Activated naive CD8-positive, alpha-beta T cell treated with anti-CD3 and anti-CD28 coated beads, Interleukin-2, amount 10 ng/mL, durations not matched to agents 7 days and 5 days (primary cell): Measurements from ENCODE around the gene DNAH2. TPM values are rescaled to one million over a fixed set of nuclear protein-coding genes. Genes with fewer than 3 reads are reported as not detected.

Experiments used
- ATAC-seq: fragments of 150-1000 bp; cut with Tn5 transposase; one replicate; pipeline ENCODE4 v1.10.0; 2021; ENCODE audit warnings: low read depth, moderate library complexity
- POLR2A ChIA-PET: fragments of 350-600 bp; sonication (Branson Sonifier 250); formaldehyde crosslinking; loops from one replicate; lab custom pipeline; 2021; ENCODE audit warnings: antibody characterized with exemption; lab: Charles Lee
- DNase-seq: peaks from one replicate; pipeline ENCODE4 v3.0.0; 2021
- H3K27ac Mint-ChIP-seq: one replicate; pipeline ENCODE4 v1.8.0; 2022; ENCODE audit warnings: mild to moderate bottlenecking, mixed read lengths
- H3K27me3 Mint-ChIP-seq: one replicate; pipeline ENCODE4 v1.8.0; 2022; ENCODE audit warnings: mild to moderate bottlenecking, moderate library complexity, mixed read lengths
- H3K36me3 Mint-ChIP-seq: one replicate; pipeline ENCODE4 v1.8.0; 2021; ENCODE audit warnings: mild to moderate bottlenecking, mixed read lengths
- H3K4me1 Mint-ChIP-seq: one replicate; pipeline ENCODE4 v1.8.0; 2021; ENCODE audit warnings: mixed read lengths
- H3K4me3 Mint-ChIP-seq: one replicate; pipeline ENCODE4 v1.8.0; 2022; ENCODE audit warnings: mild to moderate bottlenecking, moderate library complexity, mixed read lengths
- H3K9me3 Mint-ChIP-seq: one replicate; pipeline ENCODE4 v1.8.0; 2021; ENCODE audit warnings: mixed read lengths
- total RNA-seq, 2 experiments: library from RNA; stranded (reverse); gene quantifications; one replicate each; pipeline ENCODE4 v1.2.3, GENCODE V29; 2021

DNAH2 gene
- total RNA-seq, 2 experiments from 2014 or later = not detected

DNA sequence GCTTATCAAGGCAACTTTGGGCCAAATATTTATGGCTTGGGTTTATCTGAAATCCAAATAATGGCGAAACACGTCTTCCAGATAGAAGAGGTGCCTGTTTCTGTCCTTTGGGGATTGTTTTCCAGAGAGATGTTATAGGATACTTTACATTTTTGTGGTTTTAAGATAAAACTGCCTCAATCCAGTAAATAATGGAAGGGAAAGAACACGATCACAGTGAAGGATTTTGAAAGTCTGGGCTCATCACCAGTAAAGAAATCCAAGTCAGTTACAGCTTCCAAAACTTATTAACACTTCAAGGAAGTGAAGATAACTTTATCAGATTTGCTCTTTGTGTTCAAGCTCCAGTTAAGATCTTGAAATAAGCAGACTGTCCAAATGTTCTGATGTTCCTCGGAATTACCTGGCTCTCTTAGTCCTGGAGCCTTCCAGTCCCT is 30.1 kb downstream of the DNAH2 start:
- DNase-seq = no peak
- Mint-ChIP-seq H3K4me3 (no peak overlapping the region), H3K4me1 (no peaks in the 10 kb centered on the region), H3K9me3 (no peaks in the 10 kb centered on the region), H3K27me3 (peaks cover 18% of the 10 kb centered on the region), H3K36me3 (no peaks in the 10 kb centered on the region), H3K27ac (no peak overlapping the region)
- no peak for ATAC-seq
- POLR2A ChIA-PET = no interaction called here

DNA sequence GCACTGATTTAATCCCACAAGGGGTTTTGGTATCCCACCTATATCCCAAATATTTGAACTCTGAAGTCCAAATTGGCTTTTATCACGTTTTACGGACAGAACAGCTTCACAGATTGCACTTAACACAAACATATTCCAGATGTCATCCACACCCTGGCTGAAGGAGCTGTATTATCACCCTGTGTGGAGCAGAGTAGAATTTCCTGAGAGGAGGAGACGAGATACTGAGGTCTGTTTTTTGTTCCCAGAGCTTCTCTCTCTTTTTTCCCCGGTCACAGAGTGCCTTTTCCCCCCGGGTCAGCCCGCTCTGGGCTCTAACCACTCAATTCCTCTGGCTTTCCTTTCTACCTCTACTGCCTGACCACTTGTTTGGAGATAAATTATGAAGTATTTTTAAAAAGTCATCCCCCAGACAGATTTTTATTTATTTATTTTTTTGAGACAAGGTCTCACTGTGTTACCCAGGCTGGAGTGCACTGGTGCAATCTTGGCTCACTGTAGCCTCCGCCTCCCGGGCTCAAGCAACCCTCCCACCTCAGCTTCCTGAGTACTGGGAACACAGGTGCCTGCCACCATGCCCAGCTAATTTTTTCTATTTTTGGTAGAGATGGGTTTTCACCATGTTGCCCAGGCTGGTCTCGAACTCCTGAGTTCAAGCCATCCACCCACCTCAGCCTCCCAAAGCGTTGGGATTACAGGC is 30.7 kb downstream of the DNAH2 start:
- Mint-ChIP-seq H3K4me1 (no peaks in the 10 kb centered on the region), H3K4me3 (no peak overlapping the region), H3K9me3 (no peaks in the 10 kb centered on the region), H3K27ac (no peak overlapping the region), H3K27me3 (peaks cover 18% of the 10 kb centered on the region), H3K36me3 (no peaks in the 10 kb centered on the region)
- POLR2A ChIA-PET = interaction anchor here (0.6 kb wide), 1 partner anchor 215 kb away, joined by 3 read pairs; no protein-coding TSS in a partner anchor
- no peak for ATAC-seq
- no peak for DNase-seq

GRCh38 chr17:7750321-7750821 is 32.8 kb downstream of the DNAH2 start:
- H3K27ac Mint-ChIP-seq = no peak overlapping the region
- DNase-seq = no peak
- no peak for ATAC-seq
- no peaks in the 10 kb centered on the region for H3K36me3 Mint-ChIP-seq
- peaks cover 2% of the 10 kb centered on the region for H3K4me1 Mint-ChIP-seq
- POLR2A ChIA-PET = no interaction called here
- no peak overlapping the region for H3K4me3 Mint-ChIP-seq
- H3K27me3 Mint-ChIP-seq = peaks cover 23% of the 10 kb centered on the region
- H3K9me3 Mint-ChIP-seq = no peaks in the 10 kb centered on the region

GRCh38 chr17:7754656-7755055 is 37.1 kb downstream of the DNAH2 start:
- Mint-ChIP-seq H3K4me3 (no peak overlapping the region), H3K27me3 (peaks cover 12% of the 10 kb centered on the region), H3K4me1 (peaks cover 9% of the 10 kb centered on the region), H3K36me3 (no peaks in the 10 kb centered on the region), H3K27ac (no peak overlapping the region), H3K9me3 (no peaks in the 10 kb centered on the region)
- ATAC-seq = no peak
- DNase-seq = no peak
- POLR2A ChIA-PET = interaction anchor here (0.6 kb wide), 1 partner anchor 41 kb away, joined by 4 read pairs; no protein-coding TSS in a partner anchor

DNA sequence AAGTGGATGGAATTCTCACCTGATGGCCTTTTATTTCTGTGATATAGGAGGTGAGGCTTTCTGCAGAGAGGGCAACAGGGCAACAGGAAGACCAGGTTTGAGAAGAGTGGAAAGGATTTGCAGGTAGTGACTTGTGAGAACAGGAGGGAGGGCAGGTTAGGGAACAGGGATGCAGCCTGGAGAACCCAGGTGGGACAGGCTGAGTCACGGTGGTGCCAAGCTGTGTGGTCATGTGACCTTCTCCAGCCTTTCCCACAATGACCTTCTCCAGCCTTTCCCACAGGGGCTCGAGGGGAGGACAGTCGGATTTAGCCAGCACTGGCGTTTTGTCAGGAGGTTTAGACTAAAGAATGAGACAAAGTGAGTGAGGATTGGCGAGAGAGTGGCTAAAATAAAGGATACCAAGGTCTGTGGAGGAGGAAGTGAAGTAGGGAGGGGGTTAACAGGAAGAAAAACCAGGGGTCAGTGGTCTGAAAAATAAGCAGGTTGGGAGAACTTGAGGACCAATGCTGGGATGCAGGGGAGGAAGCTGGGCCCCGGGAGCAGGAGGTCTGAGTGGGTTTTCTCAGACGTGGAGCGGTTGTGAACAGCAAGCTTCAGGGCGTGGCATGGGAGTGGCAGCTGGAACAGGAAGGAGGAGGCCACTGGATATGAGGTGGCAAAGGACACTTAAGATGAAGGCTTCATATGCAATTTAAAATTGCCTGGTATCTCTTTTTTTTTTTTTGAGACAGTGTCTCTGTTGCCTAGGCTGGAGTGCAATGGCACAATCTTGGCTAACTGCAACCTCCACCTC is 37.7 kb downstream of the DNAH2 start:
- DNase-seq = no peak
- Mint-ChIP-seq H3K4me3 (no peak overlapping the region), H3K27me3 (peaks cover 12% of the 10 kb centered on the region), H3K36me3 (no peaks in the 10 kb centered on the region), H3K9me3 (no peaks in the 10 kb centered on the region), H3K27ac (no peak overlapping the region), H3K4me1 (peaks cover 9% of the 10 kb centered on the region)
- POLR2A ChIA-PET = no interaction called here
- ATAC-seq = no peak

DNA sequence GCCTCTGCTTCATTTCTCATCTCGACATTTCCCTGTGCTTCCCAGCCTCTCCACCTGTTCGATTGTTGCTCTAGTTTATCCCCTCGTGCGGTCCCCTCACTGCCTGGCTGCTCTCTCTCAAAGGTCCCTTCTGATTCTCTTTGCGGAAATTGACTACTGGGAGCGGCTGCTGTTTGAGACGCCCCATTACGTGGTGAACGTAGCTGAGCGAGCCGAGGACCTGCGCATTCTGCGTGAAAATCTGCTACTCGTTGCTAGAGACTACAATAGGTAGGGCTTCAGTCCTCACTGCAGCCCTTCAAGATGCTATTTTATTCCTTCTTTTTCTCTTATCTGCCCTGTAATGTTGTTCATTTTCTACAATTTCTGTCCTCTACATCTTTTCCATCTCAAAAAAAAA is 39.4 kb downstream of the DNAH2 start:
- POLR2A ChIA-PET = no interaction called here

GRCh38 chr17:7763919-7764318 is 46.4 kb downstream of the DNAH2 start:
- DNase-seq = no peak
- H3K4me3 Mint-ChIP-seq = no peak overlapping the region
- POLR2A ChIA-PET = no interaction called here
- no peak overlapping the region for H3K27ac Mint-ChIP-seq
- H3K9me3 Mint-ChIP-seq = no peaks in the 10 kb centered on the region
- peaks cover 2% of the 10 kb centered on the region for H3K27me3 Mint-ChIP-seq
- H3K36me3 Mint-ChIP-seq = no peaks in the 10 kb centered on the region
- ATAC-seq = no peak
- peaks cover 4% of the 10 kb centered on the region for H3K4me1 Mint-ChIP-seq

More for the DNA sequence above, 39.4 kb downstream of the DNAH2 start:
- peaks cover 9% of the 10 kb centered on the region for H3K4me1 Mint-ChIP-seq
- H3K9me3 Mint-ChIP-seq = no peaks in the 10 kb centered on the region
- H3K36me3 Mint-ChIP-seq = no peaks in the 10 kb centered on the region
- no peak overlapping the region for H3K4me3 Mint-ChIP-seq
- no peak for DNase-seq
- H3K27me3 Mint-ChIP-seq = peaks cover 9% of the 10 kb centered on the region
- no peak overlapping the region for H3K27ac Mint-ChIP-seq
- no peak for ATAC-seq

DNA sequence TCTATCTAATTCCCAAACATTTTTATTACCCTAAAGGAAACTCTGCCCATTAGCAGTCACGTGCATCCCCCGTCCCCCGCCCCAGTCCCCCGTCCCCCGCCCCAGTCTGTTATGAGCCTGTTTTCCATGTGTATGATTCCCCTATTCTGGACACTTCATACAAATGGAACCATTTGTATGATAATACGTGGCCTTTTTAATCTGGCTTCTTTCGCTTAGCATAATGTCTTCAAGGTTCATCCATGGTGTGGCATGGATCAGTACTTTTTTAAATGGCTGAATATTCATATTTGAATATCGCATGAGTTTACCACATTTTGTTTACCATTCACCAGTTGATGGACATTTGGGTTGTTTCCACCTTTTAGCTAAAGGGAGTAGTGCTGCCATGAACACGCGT is 49.5 kb downstream of the DNAH2 start:
- peaks cover 3% of the 10 kb centered on the region for H3K27me3 Mint-ChIP-seq
- H3K4me3 Mint-ChIP-seq = no peak overlapping the region
- ATAC-seq (no peak), DNase-seq (no peak)
- POLR2A ChIA-PET = no interaction called here
- no peak overlapping the region for H3K27ac Mint-ChIP-seq
- no peaks in the 10 kb centered on the region for H3K9me3 Mint-ChIP-seq
- H3K36me3 Mint-ChIP-seq = no peaks in the 10 kb centered on the region
- H3K4me1 Mint-ChIP-seq = no peaks in the 10 kb centered on the region

DNA sequence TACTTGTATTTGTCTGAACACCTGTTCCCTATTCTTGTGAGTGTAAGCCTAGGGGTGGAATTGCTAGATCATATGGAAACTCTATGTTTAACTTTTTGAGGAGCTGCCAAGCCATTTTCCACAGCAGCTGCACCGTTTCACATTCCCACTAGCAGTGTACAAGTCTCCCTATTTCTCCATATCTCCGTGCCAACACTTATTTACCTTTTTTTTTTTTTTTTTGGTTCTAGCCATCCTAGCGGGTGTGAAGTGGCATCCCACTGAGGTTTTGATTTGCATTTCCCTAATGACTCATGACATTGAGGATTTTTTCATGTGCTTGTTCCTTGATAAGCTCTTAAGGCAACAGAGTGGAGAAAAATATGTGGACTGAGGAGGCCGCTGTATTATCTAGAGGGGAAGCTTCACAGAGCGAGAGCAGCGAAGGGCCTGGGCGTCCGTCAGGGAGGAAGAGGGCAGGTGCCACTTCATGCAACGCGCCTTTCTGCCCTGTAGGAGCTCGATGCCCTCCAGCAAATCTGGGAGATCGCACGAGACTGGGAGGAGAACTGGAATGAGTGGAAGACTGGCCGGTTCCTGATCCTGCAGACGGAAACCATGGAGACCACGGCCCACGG is 50.0 kb downstream of the DNAH2 start:
- Mint-ChIP-seq H3K36me3 (no peaks in the 10 kb centered on the region), H3K4me1 (no peaks in the 10 kb centered on the region), H3K9me3 (no peaks in the 10 kb centered on the region), H3K27me3 (peaks cover 4% of the 10 kb centered on the region), H3K4me3 (no peak overlapping the region), H3K27ac (no peak overlapping the region)
- POLR2A ChIA-PET = no interaction called here
- DNase-seq (no peak), ATAC-seq (no peak)

DNA sequence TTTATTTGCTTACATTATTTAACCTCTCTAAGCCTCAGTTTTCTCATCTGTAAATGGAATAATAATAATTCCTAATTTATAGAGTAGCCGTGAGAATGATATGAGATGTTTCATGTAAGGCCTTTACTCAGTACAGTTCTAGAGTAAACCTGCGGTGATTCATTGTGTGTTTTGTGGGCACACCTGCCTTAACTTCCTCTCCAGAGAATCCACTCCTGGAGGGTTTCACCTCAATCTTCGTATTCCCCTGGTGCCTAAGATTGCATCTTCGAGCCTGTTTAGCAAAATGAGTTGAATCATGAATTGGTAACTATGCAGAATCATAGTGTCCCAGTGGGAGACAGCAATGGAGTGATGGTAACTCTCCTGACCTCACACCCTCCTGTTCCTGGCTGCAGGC is 52.3 kb downstream of the DNAH2 start:
- H3K4me3 Mint-ChIP-seq = no peak overlapping the region
- POLR2A ChIA-PET = no interaction called here
- H3K4me1 Mint-ChIP-seq = no peaks in the 10 kb centered on the region
- H3K27me3 Mint-ChIP-seq = peaks cover 5% of the 10 kb centered on the region
- H3K36me3 Mint-ChIP-seq = no peaks in the 10 kb centered on the region
- H3K9me3 Mint-ChIP-seq = no peaks in the 10 kb centered on the region
- ATAC-seq (no peak), DNase-seq (no peak)
- H3K27ac Mint-ChIP-seq = no peak overlapping the region

GRCh38 chr17:7774055-7774521 is 56.5 kb downstream of the DNAH2 start:
- ATAC-seq = no peak
- no peak for DNase-seq
- Mint-ChIP-seq H3K27me3 (peaks cover 10% of the 10 kb centered on the region), H3K9me3 (no peaks in the 10 kb centered on the region), H3K4me3 (no peak overlapping the region), H3K36me3 (no peaks in the 10 kb centered on the region), H3K4me1 (no peaks in the 10 kb centered on the region), H3K27ac (no peak overlapping the region)
- POLR2A ChIA-PET = no interaction called here

GRCh38 chr17:7775051-7775450 is 57.5 kb downstream of the DNAH2 start:
- Mint-ChIP-seq H3K4me1 (no peaks in the 10 kb centered on the region), H3K4me3 (no peak overlapping the region)

GRCh38 chr17:7777017-7777416 is 59.5 kb downstream of the DNAH2 start:
- Mint-ChIP-seq H3K27ac (no peak overlapping the region), H3K4me1 (no peaks in the 10 kb centered on the region), H3K4me3 (no peak overlapping the region), H3K9me3 (no peaks in the 10 kb centered on the region), H3K27me3 (peaks cover 10% of the 10 kb centered on the region), H3K36me3 (no peaks in the 10 kb centered on the region)
- no peak for ATAC-seq
- POLR2A ChIA-PET = no interaction called here
- no peak for DNase-seq

More at GRCh38 chr17:7775051-7775450, 57.5 kb downstream of the DNAH2 start:
- no peaks in the 10 kb centered on the region for H3K9me3 Mint-ChIP-seq
- DNase-seq (no peak), ATAC-seq (no peak)
- peaks cover 11% of the 10 kb centered on the region for H3K27me3 Mint-ChIP-seq
- no peaks in the 10 kb centered on the region for H3K36me3 Mint-ChIP-seq
- H3K27ac Mint-ChIP-seq = no peak overlapping the region
- POLR2A ChIA-PET = no interaction called here
